GM19035 (cell line): ENCODE measurements around the gene DNAH10.

Experiments
- ATAC-seq: cut with Tn5 transposase; IDR thresholded peaks from one replicate; pipeline ENCODE4 v1.9.1; 2021; ENCODE audit not compliant: unreplicated experiment

The DNAH10 gene

GRCh38 chr12:123879691-123880090, 117.6 kb downstream of the DNAH10 start:
- ATAC-seq = no peak

GRCh38 chr12:123882161-123882705, 120.1 kb downstream of the DNAH10 start:
- no peak for ATAC-seq

GRCh38 chr12:123886258-123886657, 124.2 kb downstream of the DNAH10 start:
- no peak for ATAC-seq

- no peak for ATAC-seq
Observed at GRCh38 chr12:123886931-123887582, 125.0 kb downstream of the DNAH10 start.

GRCh38 chr12:123888989-123889388, 126.9 kb downstream of the DNAH10 start:
- no peak for ATAC-seq

GRCh38 chr12:123889848-123890535, 127.9 kb downstream of the DNAH10 start:
- ATAC-seq = no peak

GRCh38 chr12:123890536-123890902, 128.4 kb downstream of the DNAH10 start:
- no peak for ATAC-seq

- no peak for ATAC-seq
Observed at GRCh38 chr12:123891011-123891410, 128.9 kb downstream of the DNAH10 start.

GRCh38 chr12:123891516-123892179, 129.5 kb downstream of the DNAH10 start:
- ATAC-seq = no peak

- ATAC-seq = no peak
Observed at GRCh38 chr12:123892180-123892559, 130.1 kb downstream of the DNAH10 start.

GRCh38 chr12:123892853-123893252, 130.8 kb downstream of the DNAH10 start:
- no peak for ATAC-seq

- no peak for ATAC-seq
Observed at GRCh38 chr12:123893276-123893675, 131.2 kb downstream of the DNAH10 start.

- ATAC-seq = no peak
Observed at GRCh38 chr12:123894823-123895345, 132.8 kb downstream of the DNAH10 start.

- ATAC-seq = no peak
Observed at GRCh38 chr12:123895451-123895850, 133.3 kb downstream of the DNAH10 start.

- no peak for ATAC-seq
Observed at GRCh38 chr12:123896767-123897166, 134.7 kb downstream of the DNAH10 start.

- ATAC-seq = no peak
Observed at GRCh38 chr12:123897221-123897620, 135.1 kb downstream of the DNAH10 start.

GRCh38 chr12:123898673-123899072, 136.6 kb downstream of the DNAH10 start:
- ATAC-seq = no peak

- ATAC-seq = no peak
Observed at GRCh38 chr12:123899368-123899767, 137.3 kb downstream of the DNAH10 start.

GRCh38 chr12:123900871-123901376, 138.8 kb downstream of the DNAH10 start:
- ATAC-seq = no peak

GRCh38 chr12:123902821-123903220, 140.7 kb downstream of the DNAH10 start:
- no peak for ATAC-seq

GRCh38 chr12:123903301-123904065, 141.4 kb downstream of the DNAH10 start:
- ATAC-seq = no peak
